ENCODE data around the gene RPTOR. TPM values are rescaled to one million over a fixed set of nuclear protein-coding genes. Genes with fewer than 3 reads are reported as not detected.

Gene RPTOR
- polyA plus RNA-seq, 1 of the 3 experiments (the other 2 are of a cell fraction) = 14.9 TPM

DNA sequence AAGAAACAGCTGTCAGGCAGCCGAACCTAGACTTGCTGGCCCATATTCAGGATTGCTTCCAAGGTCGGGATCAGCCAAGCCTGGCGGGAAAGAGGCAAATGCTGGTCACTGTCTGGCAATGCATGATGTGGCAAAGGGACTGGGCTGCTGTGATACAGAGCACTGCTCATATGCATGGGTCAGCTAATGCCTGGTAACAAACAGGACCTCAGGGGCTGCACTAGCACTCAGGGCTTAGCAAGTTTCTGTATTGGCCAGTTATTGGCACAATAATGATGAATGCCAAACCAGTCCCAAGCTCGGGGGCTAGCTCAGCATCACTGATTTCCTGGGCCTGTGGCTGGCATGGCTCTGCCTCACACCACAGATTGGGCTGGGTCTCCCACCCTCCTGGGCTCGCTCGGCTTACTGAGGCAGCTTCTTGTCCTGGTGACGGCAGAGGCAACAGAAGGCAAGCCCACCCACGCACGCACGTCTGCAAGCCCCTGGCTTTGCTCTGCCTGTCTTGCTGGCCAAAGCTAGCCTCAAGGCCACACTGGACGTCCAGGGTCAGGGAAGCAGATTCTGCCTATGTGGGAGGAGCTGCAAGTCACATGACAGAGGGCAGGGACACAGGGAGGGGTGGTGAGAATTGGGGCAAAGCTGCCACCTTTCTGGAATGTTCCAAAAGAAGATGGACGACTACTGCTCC, 21.4 kb upstream of the RPTOR start:
- H3K9me3 ChIP-seq = no peaks in the 10 kb centered on the region
- no peaks in the 10 kb centered on the region for H3F3A ChIP-seq (replicated peaks; ENCODE audit: insufficient read depth)
- ChIA-PET POLR2A (no interaction called here), CTCF (interaction anchor here (0.8 to 2.1 kb wide), 6 partner anchors 12 to 96 kb away, joined by 3 to 7 read pairs (median 4); partner anchors contain the start of genes NPTX1 and RPTOR)
- no peaks in the 10 kb centered on the region for H3K79me2 ChIP-seq (ENCODE audit: insufficient read depth)
- H3K9me2 ChIP-seq = no peaks in the 10 kb centered on the region
- no peaks in the 10 kb centered on the region for H4K20me1 ChIP-seq (ENCODE audit: insufficient read depth)
- peaks cover 5 to 9% of the 10 kb centered on the region in 2 experiments; a peak in 2 of 4 replicates for H3K4me1 ChIP-seq (ENCODE audit: control insufficient read depth in 1 of 2, insufficient read depth in 2 of 2, low read depth in 1 of 2, low read length in 1 of 2)
- no peak overlapping the region for H3K4me2 ChIP-seq
- H3K9ac ChIP-seq = no peak overlapping the region
- H3K27ac ChIP-seq (ENCODE audit: low read depth in 2 of 2, low read length in 1 of 2) = no peak overlapping the region
- no peaks in the 10 kb centered on the region for H3K36me3 ChIP-seq (replicated peaks in 1 of 2; ENCODE audit: control insufficient read depth in 1 of 2, insufficient read depth in 2 of 2, low read length in 1 of 2)
- peaks cover 16% of the 10 kb centered on the region; the same call in 1 of the 2 replicates for H3K27me3 ChIP-seq (ENCODE audit: insufficient read depth)
- WGBS (ENCODE audit: low lambda C conversion rate) = 58% methylated on average over 6 of the region's 12 CpGs
- no peak overlapping the region for H3K4me3 ChIP-seq (ENCODE audit: low read depth in 2 of 2, low read length in 1 of 2)
- no peak overlapping the region for H2AFZ ChIP-seq (ENCODE audit: low read depth)
- no peak for DNase-seq
- TF ChIP-seq NFIC (IDR thresholded peaks at IDR 0.05; ENCODE audit: borderline replicate concordance) = no peak
- TF ChIP-seq, protein P1, sequence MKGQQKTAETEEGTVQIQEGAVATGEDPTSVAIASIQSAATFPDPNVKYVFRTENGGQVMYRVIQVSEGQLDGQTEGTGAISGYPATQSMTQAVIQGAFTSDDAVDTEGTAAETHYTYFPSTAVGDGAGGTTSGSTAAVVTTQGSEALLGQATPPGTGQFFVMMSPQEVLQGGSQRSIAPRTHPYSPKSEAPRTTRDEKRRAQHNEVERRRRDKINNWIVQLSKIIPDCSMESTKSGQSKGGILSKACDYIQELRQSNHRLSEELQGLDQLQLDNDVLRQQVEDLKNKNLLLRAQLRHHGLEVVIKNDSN (IDR thresholded peaks at IDR 0.05; ENCODE audit: borderline replicate concordance, low read depth) = no peak
- no peak for TF ChIP-seq NRF1 (IDR thresholded peaks at IDR 0.05; ENCODE audit: low read depth, low read length)
- no peak for TF ChIP-seq FOXJ3 (CRISPR knock-in tag; IDR thresholded peaks at IDR 0.05)
- TF ChIP-seq RXRA (IDR thresholded peaks at IDR 0.05; ENCODE audit: borderline replicate concordance, low read depth) = no peak
- no peak for TF ChIP-seq JUND (IDR thresholded peaks at IDR 0.05)
- TF ChIP-seq RAD21 (IDR thresholded peaks at IDR 0.05; ENCODE audit: low read length) = no peak
- no peak for TF ChIP-seq GABPA (IDR thresholded peaks at IDR 0.05; ENCODE audit: low read depth)
- no peak for TF ChIP-seq SIN3A (IDR thresholded peaks at IDR 0.05; ENCODE audit: borderline replicate concordance, low read depth, low read length)
- TF ChIP-seq POLR2AphosphoS5 (IDR thresholded peaks at IDR 0.05; ENCODE audit: low read depth, low read length) = no peak

DNA sequence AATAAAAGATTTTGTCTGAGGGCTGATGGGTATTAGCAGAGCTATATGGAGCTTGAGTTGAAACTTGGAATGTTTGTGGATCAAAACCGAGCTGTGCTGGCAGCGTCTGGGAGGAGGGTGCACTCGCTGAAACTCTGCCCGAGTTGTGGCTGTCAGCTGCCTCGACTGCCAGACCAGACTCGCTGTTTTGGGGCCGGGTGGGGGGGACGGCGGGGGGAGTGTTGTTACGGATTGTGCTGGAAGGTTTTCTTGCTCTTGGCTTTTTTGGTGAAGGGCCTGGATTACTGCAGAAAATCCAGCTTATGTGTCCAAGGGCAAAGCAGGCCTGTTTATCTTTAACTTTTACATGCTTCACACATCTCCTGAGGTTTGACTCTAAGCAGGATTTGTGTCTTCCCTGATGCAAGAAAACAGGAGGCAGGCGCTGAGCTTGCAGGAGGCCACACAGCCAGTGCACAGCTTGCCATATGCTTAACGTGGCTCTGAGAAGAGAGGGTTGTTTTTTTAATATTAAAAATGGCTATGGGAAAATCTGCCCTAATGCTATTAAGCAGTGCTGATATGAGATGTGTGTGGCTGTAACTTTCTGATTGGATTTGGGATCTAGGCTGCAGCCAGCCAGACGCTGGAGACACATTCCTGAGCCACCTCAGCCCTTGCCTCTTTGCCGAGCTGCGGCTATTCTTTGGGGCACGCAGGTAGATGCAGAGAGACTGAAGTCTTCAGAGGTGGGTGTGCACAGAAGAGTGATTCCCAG, 20.5 kb upstream of the RPTOR start:
- H3K79me2 ChIP-seq (ENCODE audit: insufficient read depth) = no peaks in the 10 kb centered on the region
- TF ChIP-seq, protein P2, sequence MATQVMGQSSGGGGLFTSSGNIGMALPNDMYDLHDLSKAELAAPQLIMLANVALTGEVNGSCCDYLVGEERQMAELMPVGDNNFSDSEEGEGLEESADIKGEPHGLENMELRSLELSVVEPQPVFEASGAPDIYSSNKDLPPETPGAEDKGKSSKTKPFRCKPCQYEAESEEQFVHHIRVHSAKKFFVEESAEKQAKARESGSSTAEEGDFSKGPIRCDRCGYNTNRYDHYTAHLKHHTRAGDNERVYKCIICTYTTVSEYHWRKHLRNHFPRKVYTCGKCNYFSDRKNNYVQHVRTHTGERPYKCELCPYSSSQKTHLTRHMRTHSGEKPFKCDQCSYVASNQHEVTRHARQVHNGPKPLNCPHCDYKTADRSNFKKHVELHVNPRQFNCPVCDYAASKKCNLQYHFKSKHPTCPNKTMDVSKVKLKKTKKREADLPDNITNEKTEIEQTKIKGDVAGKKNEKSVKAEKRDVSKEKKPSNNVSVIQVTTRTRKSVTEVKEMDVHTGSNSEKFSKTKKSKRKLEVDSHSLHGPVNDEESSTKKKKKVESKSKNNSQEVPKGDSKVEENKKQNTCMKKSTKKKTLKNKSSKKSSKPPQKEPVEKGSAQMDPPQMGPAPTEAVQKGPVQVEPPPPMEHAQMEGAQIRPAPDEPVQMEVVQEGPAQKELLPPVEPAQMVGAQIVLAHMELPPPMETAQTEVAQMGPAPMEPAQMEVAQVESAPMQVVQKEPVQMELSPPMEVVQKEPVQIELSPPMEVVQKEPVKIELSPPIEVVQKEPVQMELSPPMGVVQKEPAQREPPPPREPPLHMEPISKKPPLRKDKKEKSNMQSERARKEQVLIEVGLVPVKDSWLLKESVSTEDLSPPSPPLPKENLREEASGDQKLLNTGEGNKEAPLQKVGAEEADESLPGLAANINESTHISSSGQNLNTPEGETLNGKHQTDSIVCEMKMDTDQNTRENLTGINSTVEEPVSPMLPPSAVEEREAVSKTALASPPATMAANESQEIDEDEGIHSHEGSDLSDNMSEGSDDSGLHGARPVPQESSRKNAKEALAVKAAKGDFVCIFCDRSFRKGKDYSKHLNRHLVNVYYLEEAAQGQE (IDR thresholded peaks at IDR 0.05; ENCODE audit: low read depth, low read length) = no peak
- TF ChIP-seq FOSL2 (IDR thresholded peaks at IDR 0.05; ENCODE audit: borderline replicate concordance, low read depth) (no peak), FOXM1 (IDR thresholded peaks at IDR 0.05; ENCODE audit: low read depth) (no peak)
- 0 out of 2 replicates have a peak overlapping the region, but pooled peaks have one; percentile 30 for H2AFZ ChIP-seq (ENCODE audit: low read depth)
- no peaks in the 10 kb centered on the region for H3F3A ChIP-seq (replicated peaks; ENCODE audit: insufficient read depth)
- H3K27ac ChIP-seq (ENCODE audit: low read depth in 2 of 2, low read length in 1 of 2) = peak overlapping the region in 1 of 2 experiments; percentile 13; a peak in 1 of 4 replicates
- H3K9ac ChIP-seq = no peak overlapping the region
- CTCF ChIA-PET = interaction anchor here (0.9 to 2.1 kb wide), 5 partner anchors 11 to 97 kb away, joined by 3 to 7 read pairs (median 4); partner anchors contain the start of gene RPTOR
- H3K27me3 ChIP-seq (ENCODE audit: insufficient read depth) = peaks cover 16% of the 10 kb centered on the region; the same call in 1 of the 2 replicates
- H3K9me3 ChIP-seq = no peaks in the 10 kb centered on the region
- DNase-seq = peak; percentile 65
- POLR2A ChIA-PET = no interaction called here
- no peaks in the 10 kb centered on the region for H3K36me3 ChIP-seq (replicated peaks in 1 of 2; ENCODE audit: control insufficient read depth in 1 of 2, insufficient read depth in 2 of 2, low read length in 1 of 2)
- peaks cover 5 to 9% of the 10 kb centered on the region in 2 experiments; a peak in 2 of 4 replicates for H3K4me1 ChIP-seq (ENCODE audit: control insufficient read depth in 1 of 2, insufficient read depth in 2 of 2, low read depth in 1 of 2, low read length in 1 of 2)
- no peak overlapping the region for H3K4me2 ChIP-seq
- no peaks in the 10 kb centered on the region for H4K20me1 ChIP-seq (ENCODE audit: insufficient read depth)
- H3K4me3 ChIP-seq (ENCODE audit: low read depth in 2 of 2, low read length in 1 of 2) = no peak overlapping the region
- H3K9me2 ChIP-seq = no peaks in the 10 kb centered on the region
- WGBS (ENCODE audit: low lambda C conversion rate) = 57% methylated on average over 16 of the region's 16 CpGs
